Endothelial cell of umbilical vein (primary cell): Measurements from ENCODE around the gene ARID1B. TPM values are rescaled to one million over a fixed set of nuclear protein-coding genes. Genes with fewer than 3 reads are reported as not detected.

Experiments
- BruUV-seq: library from RNA; stranded (reverse); fragments of 400-500 nt; replicated peaks from 2 replicates; lab custom pipeline; 2021; lab: Mats Ljungman, UMichigan
- CTCF ChIA-PET: fragments of 300-600, 350-600 bp; sonication (Branson Sonifier 250); formaldehyde crosslinking; loops from one replicate; lab custom pipeline; 2021; ENCODE audit warnings: antibody characterized with exemption, inconsistent platforms; lab: Charles Lee
- POLR2A ChIA-PET: fragments of 300-600, 350-600 bp; sonication (Branson Sonifier 250); formaldehyde crosslinking; loops from one replicate; lab custom pipeline; 2021; ENCODE audit warnings: antibody characterized with exemption, inconsistent platforms; lab: Charles Lee
- DNase-seq: peaks from one replicate; pipeline ENCODE4 v3.0.0-alpha.2; 2011; ENCODE audit warnings: low read depth, low spot score
- FAIRE-seq: peaks from 2 replicates; lab custom pipeline; 2011; peaks lifted over from hg19 to GRCh38; lab: Jason Lieb, UNC
- H2AFZ ChIP-seq: 2 replicates; pipeline ENCODE4 v1.6.0; 2012; ENCODE audit warnings: low read depth, low read length, control low read depth, inconsistent platforms
- H3K27ac ChIP-seq: 2 replicates; pipeline ENCODE4 v1.5.1; 2011; ENCODE audit warnings: low read depth, mild to moderate bottlenecking, control low read depth, low read length, moderate library complexity; ENCODE audit not compliant: insufficient read depth
- H3K27me3 ChIP-seq, 2 experiments: 2 replicates each; pipeline versions ENCODE4 v1.6.0 to v1.6.1; 2011; ENCODE audit warnings: low read length in 2 of 2, mixed read lengths in 1 of 2; ENCODE audit not compliant: control insufficient read depth in 2 of 2, insufficient read depth in 2 of 2
- H3K36me3 ChIP-seq, 2 experiments: 2 replicates in 1 of 2; 3 replicates in 1 of 2; pipeline ENCODE4 v1.5.1; 2011; ENCODE audit warnings: low read length in 2 of 2, mild to moderate bottlenecking in 1 of 2, moderate library complexity in 1 of 2; ENCODE audit not compliant: control insufficient read depth in 2 of 2, insufficient read depth in 2 of 2; ENCODE audit errors: extremely low read depth in 1 of 2
- H3K4me1 ChIP-seq: 3 replicates; pipeline ENCODE4 v1.5.1; 2011; ENCODE audit warnings: mild to moderate bottlenecking, low read length; ENCODE audit not compliant: control insufficient read depth, insufficient read depth; ENCODE audit errors: extremely low read depth
- H3K4me2 ChIP-seq: 2 replicates; pipeline ENCODE4 v1.6.1; 2011; ENCODE audit warnings: low read length, control low read depth, mixed read lengths; ENCODE audit not compliant: insufficient read depth
- H3K4me3 ChIP-seq, 3 experiments: fragments of 200-600 bp in 1 of 3; sonication (generic), shearing (Covaris generic) in 1 of 3; replicated peaks in 1 of 3; 2 replicates each; pipeline ENCODE4 v1.5.1; 2011 to 2016; ENCODE audit warnings: control low read depth in 3 of 3, low read length in 3 of 3, mild to moderate bottlenecking in 2 of 3, inconsistent platforms in 1 of 3, low read depth in 1 of 3, moderate library complexity in 1 of 3; ENCODE audit not compliant: insufficient read depth in 1 of 3
- H3K79me2 ChIP-seq: 2 replicates; pipeline ENCODE4 v1.6.0; 2012; ENCODE audit warnings: low read length, inconsistent platforms; ENCODE audit not compliant: control insufficient read depth, insufficient read depth
- H3K9ac ChIP-seq: replicated peaks from 2 replicates; pipeline ENCODE3; 2011; ENCODE audit warnings: low read length, control low read depth; ENCODE audit not compliant: insufficient read depth; ENCODE audit errors: extremely low read depth
- H3K9me1 ChIP-seq: replicated peaks from 3 replicates; pipeline ENCODE4 v1.6.0; 2011; ENCODE audit warnings: mild to moderate bottlenecking, low read length; ENCODE audit not compliant: control insufficient read depth, insufficient read depth; ENCODE audit errors: extremely low read depth
- H3K9me3 ChIP-seq: replicated peaks from 2 replicates; pipeline ENCODE4 v1.5.1; 2012; ENCODE audit warnings: low read length, inconsistent platforms; ENCODE audit not compliant: control insufficient read depth, insufficient read depth
- H4K20me1 ChIP-seq: replicated peaks from 2 replicates; pipeline ENCODE3; 2011; ENCODE audit warnings: mild to moderate bottlenecking, low read length; ENCODE audit not compliant: control insufficient read depth, insufficient read depth; ENCODE audit errors: extremely low read depth
- FOS ChIP-seq: IDR thresholded peaks from 2 replicates; pipeline ENCODE4 v1.6.1; 2011; ENCODE audit warnings: mild to moderate bottlenecking, low read length, moderate library complexity, borderline replicate concordance; ENCODE audit not compliant: insufficient read depth
- GATA2 ChIP-seq: IDR thresholded peaks from 2 replicates; pipeline ENCODE4 v1.7.0; 2011; ENCODE audit warnings: low read depth, mild to moderate bottlenecking, moderate library complexity, mixed read lengths, low read length; ENCODE audit not compliant: insufficient read length, insufficient read depth
- POLR2AphosphoS5 ChIP-seq: IDR thresholded peaks from 2 replicates; pipeline ENCODE4 v1.6.1; 2012; ENCODE audit warnings: low read depth, mild to moderate bottlenecking, control low read depth, low read length, moderate library complexity; ENCODE audit not compliant: insufficient read depth
- dilution Hi-C: fragments of 300-500 bp; cut with MboI; formaldehyde crosslinking; loops from one replicate; pipeline ENCODE4 v1.15.0; 2019; ENCODE audit warnings: low sequenced_read_pairs; ENCODE audit not compliant: extremely low pct_ligation_motif_present
- intact Hi-C: fragments of 100-400 bp; cut with micrococcal nuclease; formaldehyde crosslinking; loops from one replicate; pipeline ENCODE4 v1.10.0; 2022
- polyA plus RNA-seq, 4 experiments: library from polyadenylated mRNA; depleted of rRNA in 3 of 4; stranded (reverse) in 3 of 4; unstranded in 1 of 4; fragments of >200 nt; gene quantifications; 2 replicates each; pipeline versions ENCODE4 v1.2.1 to v1.2.3, GENCODE V29; 2011 to 2012; ENCODE audit warnings: missing spikeins in 1 of 4
- total RNA-seq: library from RNA; stranded (reverse); gene quantifications from 2 replicates; pipeline ENCODE4 v1.2.3, GENCODE V29; 2021
- TF ChIP-seq, protein P1 (sequence below): IDR thresholded peaks from 2 replicates; pipeline ENCODE4 v1.6.1; 2011; ENCODE audit not compliant: insufficient read depth, insufficient read length
- TF ChIP-seq, protein P2 (sequence below), 2 donors: IDR thresholded peaks; 1 replicate in 1 of 2; 2 replicates in 1 of 2; pipeline ENCODE4 v1.5.1; 2011; ENCODE audit warnings: low read length in 2 of 2, mild to moderate bottlenecking in 2 of 2, moderate library complexity in 2 of 2, control low read depth in 1 of 2, inconsistent platforms in 1 of 2, low read depth in 1 of 2; ENCODE audit not compliant: insufficient read depth in 1 of 2; ENCODE audit errors: extremely low read depth in 1 of 2

Gene ARID1B
- total and polyA plus RNA-seq, 2 donors (not counting 3 experiments of a cell fraction or from before 2014, with no cell fraction given): 21.8 to 89.5 TPM

DNA sequence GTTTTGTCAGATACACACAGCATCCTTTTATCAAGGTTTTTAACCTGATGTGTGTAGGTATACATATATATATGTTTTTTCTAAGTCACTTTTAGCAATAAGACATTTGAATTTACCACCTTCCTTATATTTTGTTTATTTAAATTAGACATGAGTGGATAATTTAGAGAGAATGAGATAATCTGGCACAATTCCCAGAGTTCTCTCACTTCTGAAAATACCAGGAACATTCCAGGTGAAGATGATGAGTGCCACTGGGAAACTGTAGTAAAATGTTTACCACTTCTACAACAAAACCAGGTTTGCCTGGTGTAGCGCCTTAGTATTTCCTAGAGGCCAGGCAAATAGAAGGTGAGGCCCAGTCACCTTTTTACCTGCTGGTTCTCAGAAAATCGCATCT lies 356.7 kb downstream of the ARID1B start:
- H4K20me1 ChIP-seq: no peaks in the 10 kb centered on the region

More for the DNA sequence above, 356.7 kb downstream of the ARID1B start:
- Histone ChIP-seq H3K9ac (no peak overlapping the region), H3K27me3 (no peaks in the 10 kb centered on the region), H3K4me3 (no peak overlapping the region), H3K36me3 (peaks cover 2 to 4% of the 10 kb centered on the region in 2 experiments), H3K27ac (no peak overlapping the region), H3K4me1 (peaks cover 13% of the 10 kb centered on the region), H3K4me2 (no peak overlapping the region), H3K9me1 (no peaks in the 10 kb centered on the region), H3K79me2 (no peaks in the 10 kb centered on the region), H2AFZ (no peak overlapping the region), H3K9me3 (no peaks in the 10 kb centered on the region)
- dilution Hi-C loops (no loop called here), intact Hi-C loops (no loop called here)
- DNase-seq (no peak), FAIRE-seq (no peak)
- ChIA-PET CTCF (no interaction called here), POLR2A (no interaction called here)
- no TSS peak for BruUV-seq
- TF ChIP-seq FOS: no peak
- TF ChIP-seq, protein P1, sequence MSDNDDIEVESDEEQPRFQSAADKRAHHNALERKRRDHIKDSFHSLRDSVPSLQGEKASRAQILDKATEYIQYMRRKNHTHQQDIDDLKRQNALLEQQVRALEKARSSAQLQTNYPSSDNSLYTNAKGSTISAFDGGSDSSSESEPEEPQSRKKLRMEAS: no peak
- no peak for TF ChIP-seq POLR2AphosphoS5
- TF ChIP-seq GATA2: no peak
- TF ChIP-seq, protein P2, sequence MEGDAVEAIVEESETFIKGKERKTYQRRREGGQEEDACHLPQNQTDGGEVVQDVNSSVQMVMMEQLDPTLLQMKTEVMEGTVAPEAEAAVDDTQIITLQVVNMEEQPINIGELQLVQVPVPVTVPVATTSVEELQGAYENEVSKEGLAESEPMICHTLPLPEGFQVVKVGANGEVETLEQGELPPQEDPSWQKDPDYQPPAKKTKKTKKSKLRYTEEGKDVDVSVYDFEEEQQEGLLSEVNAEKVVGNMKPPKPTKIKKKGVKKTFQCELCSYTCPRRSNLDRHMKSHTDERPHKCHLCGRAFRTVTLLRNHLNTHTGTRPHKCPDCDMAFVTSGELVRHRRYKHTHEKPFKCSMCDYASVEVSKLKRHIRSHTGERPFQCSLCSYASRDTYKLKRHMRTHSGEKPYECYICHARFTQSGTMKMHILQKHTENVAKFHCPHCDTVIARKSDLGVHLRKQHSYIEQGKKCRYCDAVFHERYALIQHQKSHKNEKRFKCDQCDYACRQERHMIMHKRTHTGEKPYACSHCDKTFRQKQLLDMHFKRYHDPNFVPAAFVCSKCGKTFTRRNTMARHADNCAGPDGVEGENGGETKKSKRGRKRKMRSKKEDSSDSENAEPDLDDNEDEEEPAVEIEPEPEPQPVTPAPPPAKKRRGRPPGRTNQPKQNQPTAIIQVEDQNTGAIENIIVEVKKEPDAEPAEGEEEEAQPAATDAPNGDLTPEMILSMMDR (IDR thresholded peaks at IDR 0.05; ENCODE audit: extremely low read depth in 1 of 2, insufficient read depth in 1 of 2, low read depth in 1 of 2, low read length in 2 of 2): no peak
